Measurements from ENCODE around the gene DCBLD1.
A peak's percentile ranks its signal among the peaks of the same experiment; 100 is the strongest.

DCBLD1 gene

GRCh38 chr6:117545161-117545595, 62.7 kb downstream of the DCBLD1 start:
- H3K4me3 ChIP-seq (replicated peaks in 1 of 2; ENCODE audit: low read depth in 2 of 2, low read length in 2 of 2) = no peak overlapping the region
- no peak for TF ChIP-seq CTCF (IDR thresholded peaks at IDR 0.05; ENCODE audit: low read depth, low read length)
- DNase-seq (ENCODE audit: low read depth in 2 of 2) = no peak

- no peak overlapping the region for H3K4me3 ChIP-seq (replicated peaks in 1 of 2; ENCODE audit: low read depth in 2 of 2, low read length in 2 of 2)
- no peak for TF ChIP-seq CTCF (IDR thresholded peaks at IDR 0.05; ENCODE audit: low read depth, low read length)
- DNase-seq (ENCODE audit: low read depth in 2 of 2) = no peak
Observed at GRCh38 chr6:117546674-117547073, 64.2 kb downstream of the DCBLD1 start.

- peak in 1 of 2 donors; percentile 56 for DNase-seq (ENCODE audit: low read depth in 2 of 2)
- peak overlapping the region; percentile 13 to 43 for H3K4me3 ChIP-seq (replicated peaks in 1 of 2; ENCODE audit: low read depth in 2 of 2, low read length in 2 of 2)
- TF ChIP-seq CTCF (IDR thresholded peaks at IDR 0.05; ENCODE audit: low read depth, low read length) = no peak
Observed at GRCh38 chr6:117547688-117548621, 65.5 kb downstream of the DCBLD1 start.

- TF ChIP-seq CTCF (IDR thresholded peaks at IDR 0.05; ENCODE audit: low read depth, low read length) = no peak
- DNase-seq (ENCODE audit: low read depth in 2 of 2) = peak; percentile 70 to 85
- H3K4me3 ChIP-seq (replicated peaks in 1 of 2; ENCODE audit: low read depth in 2 of 2, low read length in 2 of 2) = peak overlapping the region; percentile 8 to 11
Observed at GRCh38 chr6:117548797-117549301, 66.4 kb downstream of the DCBLD1 start.

- DNase-seq (ENCODE audit: low read depth in 2 of 2) = no peak
- H3K4me3 ChIP-seq (replicated peaks in 1 of 2; ENCODE audit: low read depth in 2 of 2, low read length in 2 of 2) = no peak overlapping the region
- no peak for TF ChIP-seq CTCF (IDR thresholded peaks at IDR 0.05; ENCODE audit: low read depth, low read length)
Observed at GRCh38 chr6:117549611-117550010, 67.1 kb downstream of the DCBLD1 start.

GRCh38 chr6:117550078-117550600, 67.7 kb downstream of the DCBLD1 start:
- DNase-seq (ENCODE audit: low read depth in 2 of 2) = no peak
- no peak overlapping the region for H3K4me3 ChIP-seq (replicated peaks in 1 of 2; ENCODE audit: low read depth in 2 of 2, low read length in 2 of 2)
- TF ChIP-seq CTCF (IDR thresholded peaks at IDR 0.05; ENCODE audit: low read depth, low read length) = no peak

Data from cardiac fibroblast (primary cell).